A549 treated with ZK216348 at 1 μM for 4 hours (cell line): ENCODE data around the gene GINM1. TPM values are rescaled to one million over a fixed set of nuclear protein-coding genes. Genes with fewer than 3 reads are reported as not detected.

Source experiments
- total RNA-seq: library from RNA; stranded (reverse); fragments of 200-300 nt; extraction: Qiagen RNA extraction; gene quantifications from 5 replicates; pipeline ENCODE4 v1.2.3, GENCODE V29; 2022; ENCODE audit warnings: low read depth

Gene GINM1
- 20.4 to 35.5 TPM (median 25.9 TPM) in 5 replicates for total RNA-seq

GRCh38 chr6:149565527-149566409, at the start of gene GINM1:
TSS of gene GINM1 (plus strand) at chr6:149566375. CDS start at chr6:149566415, 40 bp downstream.

GRCh38 chr6:149545754-149546471, 20.3 kb upstream of the GINM1 start, which contains the start of gene PPIL4:
TSS of gene PPIL4 (minus strand) at chr6:149546043. CDS start at chr6:149546005, 38 bp downstream.

Other genes with a start within 250 kb of the GINM1 start
- gene TAB2, start 248.7 kb upstream of the GINM1 start, total RNA-seq: 20.0 to 32.3 TPM (median 26.5 TPM) in 5 replicates
- not detected in 5 replicates for gene SUMO4, start 166.1 kb upstream of the GINM1 start, total RNA-seq
- 0.09 to 0.23 TPM in 2 of 5 replicates, not detected in the others for gene ZC3H12D, start 81.4 kb upstream of the GINM1 start, total RNA-seq
- 13.0 to 29.4 TPM (median 14.5 TPM) in 5 replicates for gene PPIL4, start 20.3 kb upstream of the GINM1 start, total RNA-seq
- 9.3 to 12.2 TPM (median 11.0 TPM) in 5 replicates for gene KATNA1, start 82.3 kb downstream of the GINM1 start, total RNA-seq
- 5.5 to 9.6 TPM (median 7.2 TPM) in 5 replicates for gene LATS1, start 151.7 kb downstream of the GINM1 start, total RNA-seq
- 10.3 to 15.5 TPM (median 15.2 TPM) in 5 replicates for gene NUP43, start 180.2 kb downstream of the GINM1 start, total RNA-seq
- gene PCMT1, start 183.4 kb downstream of the GINM1 start, total RNA-seq: 83.5 to 91.6 TPM (median 87.4 TPM) in 5 replicates